Coronary artery (tissue), 2 donors: ENCODE measurements around the gene IFNG.

ENCODE experiments used
- DNase-seq: peaks from one replicate; pipeline ENCODE4 v3.0.0-alpha.2; 2017; ENCODE audit warnings: low spot score
- H3K27ac ChIP-seq, 2 donors: fragments of 200-600 bp; sonication (generic); one replicate each; pipeline ENCODE4 v1.5.1; 2016 to 2019
- H3K4me3 ChIP-seq: fragments of 200-600 bp; sonication (generic); 2 replicates; pipeline ENCODE4 v1.5.1; 2016; ENCODE audit warnings: mild to moderate bottlenecking, moderate library complexity
- TF ChIP-seq, protein P1 (sequence below): fragments of 200-600 bp; sonication (generic); IDR thresholded peaks from one replicate; pipeline ENCODE4 v1.5.1; 2019; ENCODE audit warnings: antibody characterized with exemption

IFNG gene

DNA sequence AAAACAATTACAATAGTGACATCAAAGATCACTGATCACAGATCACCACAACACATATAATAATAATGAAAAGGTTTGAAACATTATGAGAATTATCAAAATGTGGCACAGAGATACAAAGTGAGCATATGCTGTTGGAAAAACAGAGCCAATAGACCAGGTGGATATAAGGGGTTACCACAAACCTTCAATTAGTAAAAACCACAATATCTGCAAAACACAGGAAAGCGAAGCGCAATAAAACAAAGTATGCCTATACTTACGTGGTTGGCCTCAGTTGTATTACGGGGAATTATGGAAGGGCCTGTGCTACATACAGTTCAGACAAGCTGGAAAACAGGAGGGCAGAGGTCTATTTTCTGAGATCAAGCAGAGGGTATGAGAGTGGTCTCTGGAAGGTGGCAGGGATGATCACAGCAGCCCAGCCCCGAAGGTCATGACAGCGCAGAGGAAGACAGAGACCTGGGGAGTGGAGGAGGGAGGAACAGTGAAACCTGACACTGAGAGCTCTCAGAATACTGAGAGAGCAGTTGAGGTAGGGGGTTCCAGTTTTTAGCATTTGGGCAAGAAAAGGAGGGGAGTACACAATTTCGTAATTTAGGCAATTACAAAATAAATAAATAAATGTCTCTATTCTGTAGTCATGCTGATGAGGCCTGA is 41.3 kb downstream of the IFNG start:
- no peak for DNase-seq
- Histone ChIP-seq H3K27ac (no peak overlapping the region), H3K4me3 (no peak overlapping the region)
- TF ChIP-seq, protein P1, sequence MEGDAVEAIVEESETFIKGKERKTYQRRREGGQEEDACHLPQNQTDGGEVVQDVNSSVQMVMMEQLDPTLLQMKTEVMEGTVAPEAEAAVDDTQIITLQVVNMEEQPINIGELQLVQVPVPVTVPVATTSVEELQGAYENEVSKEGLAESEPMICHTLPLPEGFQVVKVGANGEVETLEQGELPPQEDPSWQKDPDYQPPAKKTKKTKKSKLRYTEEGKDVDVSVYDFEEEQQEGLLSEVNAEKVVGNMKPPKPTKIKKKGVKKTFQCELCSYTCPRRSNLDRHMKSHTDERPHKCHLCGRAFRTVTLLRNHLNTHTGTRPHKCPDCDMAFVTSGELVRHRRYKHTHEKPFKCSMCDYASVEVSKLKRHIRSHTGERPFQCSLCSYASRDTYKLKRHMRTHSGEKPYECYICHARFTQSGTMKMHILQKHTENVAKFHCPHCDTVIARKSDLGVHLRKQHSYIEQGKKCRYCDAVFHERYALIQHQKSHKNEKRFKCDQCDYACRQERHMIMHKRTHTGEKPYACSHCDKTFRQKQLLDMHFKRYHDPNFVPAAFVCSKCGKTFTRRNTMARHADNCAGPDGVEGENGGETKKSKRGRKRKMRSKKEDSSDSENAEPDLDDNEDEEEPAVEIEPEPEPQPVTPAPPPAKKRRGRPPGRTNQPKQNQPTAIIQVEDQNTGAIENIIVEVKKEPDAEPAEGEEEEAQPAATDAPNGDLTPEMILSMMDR: no peak

DNA sequence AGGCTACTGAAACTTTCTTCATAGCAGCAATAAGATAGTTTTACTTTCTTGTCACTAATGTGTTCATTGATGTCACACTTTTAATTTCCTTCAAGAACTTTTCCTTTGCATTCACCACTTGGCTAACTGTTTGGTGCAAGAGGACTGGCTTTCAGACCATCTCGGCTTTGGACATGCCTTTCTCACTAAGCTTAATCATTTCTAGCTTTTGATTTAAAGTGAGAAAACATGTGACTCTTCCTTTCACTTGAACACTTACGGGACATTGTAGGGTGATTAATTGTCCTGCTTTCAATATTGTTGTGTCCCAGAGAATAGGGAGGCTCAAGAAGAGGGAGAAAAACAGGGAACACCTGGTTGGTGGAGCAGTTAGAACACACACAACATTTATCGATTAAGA is 41.9 kb downstream of the IFNG start:
- H3K4me3 ChIP-seq: no peak overlapping the region
- no peak overlapping the region for H3K27ac ChIP-seq
- DNase-seq: no peak
- TF ChIP-seq, protein P1: no peak

- Histone ChIP-seq H3K27ac (no peak overlapping the region), H3K4me3 (no peak overlapping the region)
- TF ChIP-seq, protein P1: no peak
- no peak for DNase-seq
These were observed 44.3 kb downstream of the IFNG start for GRCh38 chr12:68115281-68115680.

GRCh38 chr12:68114606-68115005 is 44.9 kb downstream of the IFNG start:
- no peak overlapping the region for H3K27ac ChIP-seq
- TF ChIP-seq, protein P1: no peak
- H3K4me3 ChIP-seq: no peak overlapping the region
- no peak for DNase-seq

DNA sequence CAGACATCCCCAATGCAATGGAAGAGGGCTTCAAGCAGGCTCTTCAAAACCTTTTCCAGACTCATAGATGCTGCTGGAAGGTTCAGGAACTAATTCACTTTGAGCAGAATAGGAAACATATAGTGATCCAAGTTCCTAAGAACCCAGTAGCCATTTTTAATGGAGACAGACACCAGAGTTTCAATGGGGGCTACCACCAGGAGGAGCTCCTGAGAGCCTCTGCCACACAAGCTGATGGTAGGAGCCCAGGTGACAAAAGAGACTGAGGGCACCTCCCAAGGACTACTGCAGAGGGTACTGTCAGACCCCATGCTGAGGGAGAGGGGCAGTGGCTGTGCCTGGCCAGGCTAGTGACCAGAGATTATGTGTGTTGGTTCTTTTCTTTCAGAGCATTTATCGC is 45.9 kb downstream of the IFNG start:
- H3K27ac ChIP-seq: no peak overlapping the region
- no peak for DNase-seq
- TF ChIP-seq, protein P1: no peak

DNA sequence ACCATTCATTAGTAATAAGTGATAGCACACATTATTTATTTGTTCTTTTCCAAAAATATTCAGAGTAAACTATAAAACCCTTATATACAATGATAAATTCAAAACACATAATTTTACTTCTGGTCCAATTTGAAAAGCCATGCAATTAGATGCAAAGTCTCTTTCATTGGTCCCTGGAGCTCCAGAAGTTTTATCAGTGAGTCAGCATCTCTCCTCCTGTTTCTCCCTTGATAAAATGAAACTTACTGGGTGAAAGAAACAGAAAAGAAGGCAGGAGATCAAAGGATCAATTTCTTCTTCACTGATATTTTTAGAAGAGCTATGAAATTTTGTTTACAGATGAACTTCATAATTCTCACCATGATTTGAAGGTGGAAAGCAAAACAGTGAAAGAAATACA is 47.5 kb downstream of the IFNG start:
- DNase-seq: no peak
- Histone ChIP-seq H3K27ac (no peak overlapping the region), H3K4me3 (no peak overlapping the region)
- TF ChIP-seq, protein P1: no peak

More for the DNA sequence above, 45.9 kb downstream of the IFNG start:
- no peak overlapping the region for H3K4me3 ChIP-seq

DNA sequence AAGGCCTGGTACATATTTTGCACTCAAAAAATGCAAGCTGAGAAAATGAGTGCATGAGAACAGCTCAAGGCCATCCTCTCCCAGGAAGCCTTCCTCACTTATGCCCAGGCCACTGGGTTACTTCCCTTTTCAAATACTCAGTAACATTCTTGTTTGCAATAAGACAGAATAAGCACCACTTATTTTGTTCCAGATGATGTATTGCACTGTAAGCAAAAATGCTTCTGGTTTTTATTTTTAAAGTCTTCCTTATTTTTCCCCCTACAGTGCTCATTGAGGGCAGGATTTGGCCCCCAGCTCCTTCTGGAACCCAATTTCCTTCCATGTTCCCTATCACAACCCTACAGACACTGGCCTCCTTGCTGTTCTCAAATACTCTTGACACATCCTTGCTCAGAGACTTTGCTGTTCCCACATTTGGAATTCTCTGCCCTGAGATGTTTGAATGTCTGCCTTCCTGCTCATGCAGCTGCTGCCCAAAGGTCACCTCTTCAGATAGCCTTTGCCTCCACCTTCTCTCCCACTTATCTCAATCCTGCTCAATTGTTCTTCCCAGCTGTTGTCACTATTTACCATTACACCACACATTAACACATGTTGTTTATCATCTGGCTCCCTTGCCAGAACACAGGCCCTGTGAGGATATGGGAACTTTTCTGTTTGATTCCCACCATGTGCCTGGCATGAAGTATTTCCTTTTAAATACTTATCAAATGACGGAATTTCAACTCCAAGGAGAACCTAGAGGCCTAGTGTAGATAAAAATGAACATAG is 49.9 kb downstream of the IFNG start:
- TF ChIP-seq, protein P1: no peak
- no peak for DNase-seq
- no peak overlapping the region for H3K27ac ChIP-seq
- H3K4me3 ChIP-seq: no peak overlapping the region
